NCI-H2029 treated with DMSO at 0.1 percent for 48 hours (cell line): ENCODE data around the gene PREX1.
"Not testable (repeated sequence)": the region's sequence is repeated elsewhere in the genome, so short reads cannot be mapped to it uniquely, and the experiment has no call there.

ENCODE experiments used
- DNase-seq: peaks from one replicate; lab custom pipeline; 2025; lab: John Stamatoyannopoulos, UW

The PREX1 gene

GRCh38 chr20:48847498-48848205 lies 19.9 kb upstream of the PREX1 start:
- DNase-seq = no peak

GRCh38 chr20:48846516-48847492 lies 19.0 kb upstream of the PREX1 start:
- no peak for DNase-seq

- DNase-seq = no peak
Observed at GRCh38 chr20:48845721-48846306, 18.0 kb upstream of the PREX1 start.

- DNase-seq = no peak
Observed at GRCh38 chr20:48844996-48845395, 17.2 kb upstream of the PREX1 start.

- DNase-seq = not testable (repeated sequence)
Observed at GRCh38 chr20:48843896-48844295, 16.1 kb upstream of the PREX1 start.

GRCh38 chr20:48843057-48843806 lies 15.4 kb upstream of the PREX1 start:
- no peak for DNase-seq

GRCh38 chr20:48841875-48842529 lies 14.2 kb upstream of the PREX1 start:
- no peak for DNase-seq

GRCh38 chr20:48841196-48841874 lies 13.5 kb upstream of the PREX1 start:
- no peak for DNase-seq

- DNase-seq = no peak
Observed at GRCh38 chr20:48839154-48839917, 11.5 kb upstream of the PREX1 start.

GRCh38 chr20:48837014-48837413 lies 9.2 kb upstream of the PREX1 start:
- DNase-seq = no peak

GRCh38 chr20:48835390-48835789 lies 7.6 kb upstream of the PREX1 start:
- DNase-seq = no peak

GRCh38 chr20:48834278-48834677 lies 6.5 kb upstream of the PREX1 start:
- DNase-seq = no peak

GRCh38 chr20:48832405-48832730 lies 4.6 kb upstream of the PREX1 start:
- no peak for DNase-seq

GRCh38 chr20:48831718-48832404 lies 4.1 kb upstream of the PREX1 start:
- no peak for DNase-seq

- DNase-seq = no peak
Observed at GRCh38 chr20:48830826-48831318, 3.1 kb upstream of the PREX1 start.

GRCh38 chr20:48829940-48830339 lies 2.1 kb upstream of the PREX1 start:
- no peak for DNase-seq

GRCh38 chr20:48828734-48829460 lies 1.1 kb upstream of the PREX1 start:
- no peak for DNase-seq

GRCh38 chr20:48826883-48827771 lies 672 bp downstream of the PREX1 start:
- DNase-seq = no peak
